Neural crest cell (in vitro differentiated cells): ENCODE results near the gene TEX14. TPM values are rescaled to one million over a fixed set of nuclear protein-coding genes. Genes with fewer than 3 reads are reported as not detected.

ENCODE experiments used
- DNase-seq: peaks from one replicate; pipeline ENCODE4 v3.0.0; 2021; ENCODE audit warnings: low read depth, mixed read lengths, low spot score
- H3K27ac Mint-ChIP-seq: one replicate; pipeline ENCODE4 v1.8.0; 2021; ENCODE audit warnings: mild to moderate bottlenecking, mixed read lengths; ENCODE audit not compliant: unreplicated experiment
- H3K27me3 Mint-ChIP-seq: 2 replicates; pipeline ENCODE4 v1.8.0; 2021; ENCODE audit warnings: low read depth, mild to moderate bottlenecking, mixed read lengths
- H3K36me3 Mint-ChIP-seq: 2 replicates; pipeline ENCODE4 v1.8.0; 2021; ENCODE audit warnings: low read depth, mild to moderate bottlenecking, mixed read lengths
- H3K4me1 Mint-ChIP-seq: 2 replicates; pipeline ENCODE4 v1.8.0; 2021; ENCODE audit warnings: mixed read lengths
- H3K4me3 Mint-ChIP-seq: one replicate; pipeline ENCODE4 v1.8.0; 2021; ENCODE audit warnings: mild to moderate bottlenecking, mixed read lengths
- H3K9me3 Mint-ChIP-seq: 2 replicates; pipeline ENCODE4 v1.8.0; 2021; ENCODE audit warnings: mixed read lengths
- CTCF ChIP-seq: fragments of 200-600 bp; sonication (generic); conservative IDR thresholded peaks from 2 replicates; pipeline ENCODE4 v1.5.0; 2021; ENCODE audit warnings: antibody characterized with exemption, mild to moderate bottlenecking
- total RNA-seq: library from RNA; stranded (reverse); gene quantifications from 2 replicates; pipeline ENCODE4 v1.2.1, GENCODE V29; 2021

TEX14 gene
- total RNA-seq, 1 donor from 2014 or later: 0.21 TPM

- H3K9me3 Mint-ChIP-seq: no peaks in the 10 kb centered on the region
- peaks cover 35% of the 10 kb centered on the region for H3K4me1 Mint-ChIP-seq
- H3K4me3 Mint-ChIP-seq: peak overlapping the region; percentile 64
- no peak overlapping the region for H3K27ac Mint-ChIP-seq
- H3K27me3 Mint-ChIP-seq: peaks cover 34% of the 10 kb centered on the region
- no peaks in the 10 kb centered on the region for H3K36me3 Mint-ChIP-seq
- no peak for TF ChIP-seq CTCF
- DNase-seq: no peak
Measured at GRCh38 chr17:58529275-58529674, 162.6 kb downstream of the TEX14 start.

GRCh38 chr17:58528443-58528842 lies 163.4 kb downstream of the TEX14 start:
- TF ChIP-seq CTCF: no peak
- no peaks in the 10 kb centered on the region for H3K9me3 Mint-ChIP-seq
- peaks cover 33% of the 10 kb centered on the region for H3K27me3 Mint-ChIP-seq
- no peaks in the 10 kb centered on the region for H3K36me3 Mint-ChIP-seq
- no peak for DNase-seq
- no peak overlapping the region for H3K4me3 Mint-ChIP-seq
- peaks cover 30% of the 10 kb centered on the region for H3K4me1 Mint-ChIP-seq
- H3K27ac Mint-ChIP-seq: no peak overlapping the region

- no peaks in the 10 kb centered on the region for H3K36me3 Mint-ChIP-seq
- peaks cover 28% of the 10 kb centered on the region for H3K27me3 Mint-ChIP-seq
- no peak for DNase-seq
- no peak for TF ChIP-seq CTCF
- peak overlapping the region; percentile 85 for H3K27ac Mint-ChIP-seq
- peaks cover 25% of the 10 kb centered on the region for H3K4me1 Mint-ChIP-seq
- H3K9me3 Mint-ChIP-seq: no peaks in the 10 kb centered on the region
- H3K4me3 Mint-ChIP-seq: no peak overlapping the region
Measured at GRCh38 chr17:58527949-58528348, 163.9 kb downstream of the TEX14 start.

GRCh38 chr17:58527306-58527705 lies 164.5 kb downstream of the TEX14 start:
- peak; percentile 24 for TF ChIP-seq CTCF
- no peak overlapping the region for H3K4me3 Mint-ChIP-seq
- H3K27me3 Mint-ChIP-seq: peaks cover 25% of the 10 kb centered on the region
- H3K27ac Mint-ChIP-seq: no peak overlapping the region
- H3K36me3 Mint-ChIP-seq: no peaks in the 10 kb centered on the region
- no peak for DNase-seq
- H3K4me1 Mint-ChIP-seq: peaks cover 22% of the 10 kb centered on the region
- no peaks in the 10 kb centered on the region for H3K9me3 Mint-ChIP-seq

- peaks cover 13% of the 10 kb centered on the region for H3K27me3 Mint-ChIP-seq
- H3K9me3 Mint-ChIP-seq: no peaks in the 10 kb centered on the region
- no peak for DNase-seq
- peak overlapping the region; percentile 15 for H3K27ac Mint-ChIP-seq
- H3K4me3 Mint-ChIP-seq: no peak overlapping the region
- TF ChIP-seq CTCF: no peak
- no peaks in the 10 kb centered on the region for H3K36me3 Mint-ChIP-seq
- H3K4me1 Mint-ChIP-seq: peaks cover 15% of the 10 kb centered on the region
Measured at GRCh38 chr17:58525239-58525638, 166.6 kb downstream of the TEX14 start.

GRCh38 chr17:58521680-58522079 lies 170.2 kb downstream of the TEX14 start:
- H3K36me3 Mint-ChIP-seq: no peaks in the 10 kb centered on the region
- DNase-seq: no peak
- H3K4me1 Mint-ChIP-seq: peaks cover 17% of the 10 kb centered on the region
- H3K27ac Mint-ChIP-seq: no peak overlapping the region
- H3K27me3 Mint-ChIP-seq: peaks cover 5% of the 10 kb centered on the region
- TF ChIP-seq CTCF: no peak
- H3K9me3 Mint-ChIP-seq: no peaks in the 10 kb centered on the region
- H3K4me3 Mint-ChIP-seq: peak overlapping the region; percentile 81
